ENCODE results near the gene DCXR. TPM values are rescaled to one million over a fixed set of nuclear protein-coding genes. Genes with fewer than 3 reads are reported as not detected.

DCXR gene
- total and polyA plus RNA-seq, 2 of the 13 experiments (the other 11 are each of a cell fraction or from before 2014, with no cell fraction given), result 287 to 311 TPM

GRCh38 chr17:82039695-82040299, 2.3 kb upstream of the DCXR start (continued):
- TF ChIP-seq ZBTB39 (CRISPR knock-in tag; IDR thresholded peaks at IDR 0.05) (0 out of 2 replicates have a peak, but pooled peaks have one; percentile 44), SMYD3 (CRISPR knock-in tag; IDR thresholded peaks at IDR 0.05) (no peak), HMG20B (CRISPR knock-in tag; conservative IDR thresholded peaks at IDR 0.05) (no peak), MEIS1 (CRISPR knock-in tag; IDR thresholded peaks at IDR 0.05; ENCODE audit: borderline replicate concordance) (0 out of 2 replicates have a peak, but pooled peaks have one; percentile 29), MYPOP (CRISPR knock-in tag; IDR thresholded peaks at IDR 0.05) (no peak), ARNTL (CRISPR knock-in tag; IDR thresholded peaks at IDR 0.05) (no peak), FOXK2 (IDR thresholded peaks at IDR 0.05) (no peak), ZNF7 (CRISPR knock-in tag; IDR thresholded peaks at IDR 0.05) (no peak), RFX3 (CRISPR knock-in tag; IDR thresholded peaks at IDR 0.05) (no peak), GATAD1 (CRISPR knock-in tag; IDR thresholded peaks at IDR 0.05) (no peak), DZIP1 (CRISPR knock-in tag; IDR thresholded peaks at IDR 0.05) (no peak), RORA (CRISPR knock-in tag; IDR thresholded peaks at IDR 0.05) (no peak), REXO4 (CRISPR knock-in tag; IDR thresholded peaks at IDR 0.05; ENCODE audit: borderline replicate concordance) (no peak), ZNF724P (CRISPR knock-in tag; IDR thresholded peaks at IDR 0.05; ENCODE audit: borderline replicate concordance) (no peak), RBM22 (optimal IDR thresholded peaks at IDR 0.05; ENCODE audit: low read length) (no peak), ATF5 (CRISPR knock-in tag; IDR thresholded peaks at IDR 0.05; ENCODE audit: low read depth) (no peak), ZBTB43 (CRISPR knock-in tag; conservative IDR thresholded peaks at IDR 0.05) (no peak), ZBTB8A (CRISPR knock-in tag; IDR thresholded peaks at IDR 0.05; ENCODE audit: borderline replicate concordance, low read depth) (no peak), FOXP1 (IDR thresholded peaks at IDR 0.05) (no peak), FOXP1 (CRISPR knock-in tag; IDR thresholded peaks at IDR 0.05) (no peak), ZNF24 (IDR thresholded peaks at IDR 0.05) (no peak), FOXP4 (CRISPR knock-in tag; IDR thresholded peaks at IDR 0.05) (no peak)
